ENCODE results near the gene SAP30. TPM values are rescaled to one million over a fixed set of nuclear protein-coding genes. Genes with fewer than 3 reads are reported as not detected.

The SAP30 gene
- total and polyA plus RNA-seq, 2 experiments from 2014 or later: 5.3 to 6.1 TPM

GRCh38 chr4:173411106-173411693, 40.4 kb downstream of the SAP30 start:
- no peak for TF ChIP-seq EZH2phosphoT487 (IDR thresholded peaks at IDR 0.05; ENCODE audit: insufficient read depth, low read depth)
- TF ChIP-seq EZH2 (IDR thresholded peaks at IDR 0.05; ENCODE audit: insufficient read depth, poor library complexity, severe bottlenecking): no peak
- DNase-seq: no peak
- Histone ChIP-seq H3K4me2 (ENCODE audit: unreplicated experiment) (no peak overlapping the region), H3K79me2 (ENCODE audit: insufficient read depth) (no peaks in the 10 kb centered on the region), H3K9me3 (ENCODE audit: low read depth) (no peaks in the 10 kb centered on the region), H3K27me3 (replicated peaks; ENCODE audit: insufficient read depth) (no peaks in the 10 kb centered on the region), H3K9me2 (ENCODE audit: insufficient read depth) (no peaks in the 10 kb centered on the region), H3K4me3 (no peak overlapping the region), H2AFZ (no peak overlapping the region), H3K4me1 (ENCODE audit: insufficient read depth) (no peaks in the 10 kb centered on the region), H3K9ac (no peak overlapping the region), H3K27ac (no peak overlapping the region), H3K36me3 (ENCODE audit: low read depth) (no peaks in the 10 kb centered on the region), H4K20me1 (ENCODE audit: insufficient read depth) (no peaks in the 10 kb centered on the region), H3F3A (ENCODE audit: insufficient read depth) (no peaks in the 10 kb centered on the region)
- WGBS, 2 experiments (ENCODE audit: low coverage in 1 of 2, low lambda C conversion rate in 2 of 2, missing lambda C conversion rate in 2 of 2): 69 to 70% methylated on average over 4 of the region's 4 CpGs
- in situ Hi-C loops (cut with MboI): loop anchor here (5.0 to 25.0 kb wide), 2 partner anchors 99 to 399 kb away; no protein-coding TSS in a partner anchor

- Histone ChIP-seq H3K9ac (no peak overlapping the region), H3K36me3 (ENCODE audit: low read depth) (no peaks in the 10 kb centered on the region), H3K9me3 (ENCODE audit: low read depth) (no peaks in the 10 kb centered on the region), H3K4me2 (ENCODE audit: unreplicated experiment) (no peak overlapping the region), H3F3A (ENCODE audit: insufficient read depth) (no peaks in the 10 kb centered on the region), H4K20me1 (ENCODE audit: insufficient read depth) (no peaks in the 10 kb centered on the region), H3K4me1 (ENCODE audit: insufficient read depth) (no peaks in the 10 kb centered on the region), H3K9me2 (ENCODE audit: insufficient read depth) (no peaks in the 10 kb centered on the region), H3K4me3 (no peak overlapping the region), H2AFZ (no peak overlapping the region), H3K79me2 (ENCODE audit: insufficient read depth) (no peaks in the 10 kb centered on the region), H3K27ac (no peak overlapping the region), H3K27me3 (replicated peaks; ENCODE audit: insufficient read depth) (no peaks in the 10 kb centered on the region)
- DNase-seq: peak; percentile 22
- WGBS, 2 experiments (ENCODE audit: low coverage in 1 of 2, low lambda C conversion rate in 2 of 2, missing lambda C conversion rate in 2 of 2): 85 to 92% methylated on average over 1 of the region's 1 CpG
- in situ Hi-C loops (cut with MboI): loop anchor here (5.0 to 25.0 kb wide), 2 partner anchors 101 to 401 kb away; no protein-coding TSS in a partner anchor
- TF ChIP-seq EZH2phosphoT487 (IDR thresholded peaks at IDR 0.05; ENCODE audit: insufficient read depth, low read depth) (no peak), EZH2 (IDR thresholded peaks at IDR 0.05; ENCODE audit: insufficient read depth, poor library complexity, severe bottlenecking) (no peak)
Observed at GRCh38 chr4:173413036-173413435, 42.3 kb downstream of the SAP30 start.

GRCh38 chr4:173414456-173414855, 43.7 kb downstream of the SAP30 start:
- H2AFZ ChIP-seq: no peak overlapping the region
- H3K9me2 ChIP-seq (ENCODE audit: insufficient read depth): no peaks in the 10 kb centered on the region
- no peaks in the 10 kb centered on the region for H3K9me3 ChIP-seq (ENCODE audit: low read depth)
- no peaks in the 10 kb centered on the region for H3K4me1 ChIP-seq (ENCODE audit: insufficient read depth)
- H3K36me3 ChIP-seq (ENCODE audit: low read depth): no peaks in the 10 kb centered on the region
- no peaks in the 10 kb centered on the region for H3K27me3 ChIP-seq (replicated peaks; ENCODE audit: insufficient read depth)
- 67 to 70% methylated on average over 3 of the region's 3 CpGs for WGBS, 2 experiments (ENCODE audit: low coverage in 1 of 2, low lambda C conversion rate in 2 of 2, missing lambda C conversion rate in 2 of 2)
- H3K4me2 ChIP-seq (ENCODE audit: unreplicated experiment): no peak overlapping the region
- TF ChIP-seq EZH2phosphoT487 (IDR thresholded peaks at IDR 0.05; ENCODE audit: insufficient read depth, low read depth) (no peak), EZH2 (IDR thresholded peaks at IDR 0.05; ENCODE audit: insufficient read depth, poor library complexity, severe bottlenecking) (no peak)
- DNase-seq: no peak
- H4K20me1 ChIP-seq (ENCODE audit: insufficient read depth): no peaks in the 10 kb centered on the region
- in situ Hi-C loops (cut with MboI): loop anchor here (5.0 to 25.0 kb wide), 2 partner anchors 102 to 402 kb away; no protein-coding TSS in a partner anchor
- no peak overlapping the region for H3K9ac ChIP-seq
- H3K79me2 ChIP-seq (ENCODE audit: insufficient read depth): no peaks in the 10 kb centered on the region
- no peaks in the 10 kb centered on the region for H3F3A ChIP-seq (ENCODE audit: insufficient read depth)
- H3K27ac ChIP-seq: no peak overlapping the region
- H3K4me3 ChIP-seq: no peak overlapping the region

- WGBS, 2 experiments (ENCODE audit: low coverage in 1 of 2, low lambda C conversion rate in 2 of 2, missing lambda C conversion rate in 2 of 2): 91 to 96% methylated on average over 3 of the region's 3 CpGs
- no peak overlapping the region for H3K27ac ChIP-seq
- in situ Hi-C loops (cut with MboI): loop anchor here (25.0 kb wide), 1 partner anchor 403 kb away; no protein-coding TSS in a partner anchor
Observed at GRCh38 chr4:173415092-173415491, 44.3 kb downstream of the SAP30 start.

More at GRCh38 chr4:173415092-173415491, 44.3 kb downstream of the SAP30 start:
- H4K20me1 ChIP-seq (ENCODE audit: insufficient read depth): no peaks in the 10 kb centered on the region
- no peak overlapping the region for H2AFZ ChIP-seq
- no peak overlapping the region for H3K9ac ChIP-seq
- no peak for TF ChIP-seq EZH2phosphoT487 (IDR thresholded peaks at IDR 0.05; ENCODE audit: insufficient read depth, low read depth)
- no peak overlapping the region for H3K4me2 ChIP-seq (ENCODE audit: unreplicated experiment)
- H3F3A ChIP-seq (ENCODE audit: insufficient read depth): no peaks in the 10 kb centered on the region
- H3K4me3 ChIP-seq: no peak overlapping the region
- H3K4me1 ChIP-seq (ENCODE audit: insufficient read depth): no peaks in the 10 kb centered on the region
- no peaks in the 10 kb centered on the region for H3K9me3 ChIP-seq (ENCODE audit: low read depth)
- H3K36me3 ChIP-seq (ENCODE audit: low read depth): no peaks in the 10 kb centered on the region
- DNase-seq: no peak
- H3K9me2 ChIP-seq (ENCODE audit: insufficient read depth): no peaks in the 10 kb centered on the region
- no peaks in the 10 kb centered on the region for H3K27me3 ChIP-seq (replicated peaks; ENCODE audit: insufficient read depth)
- H3K79me2 ChIP-seq (ENCODE audit: insufficient read depth): no peaks in the 10 kb centered on the region
